Natural killer cell (primary cell): Measurements from ENCODE around the gene FHDC1. TPM values are rescaled to one million over a fixed set of nuclear protein-coding genes. Genes with fewer than 3 reads are reported as not detected.

Experiments
- ATAC-seq, 3 donors: fragments of 150-1000 bp in 2 of 3; fragments of 200-7000 bp in 1 of 3; cut with Tn5 transposase; 1 replicate in 1 of 3; 2 replicates in 2 of 3; pipeline ENCODE4 v1.10.0; 2021; ENCODE audit warnings: mild to moderate bottlenecking in 2 of 3, moderate library complexity in 2 of 3
- DNase-seq, 2 donors: peaks; one replicate each; pipeline versions ENCODE4 v3.0.0 to v3.0.0-alpha.2; 2013 to 2021; ENCODE audit warnings: mixed read lengths in 1 of 2
- H3K27ac ChIP-seq: one replicate; pipeline ENCODE4 v1.5.1; 2013; ENCODE audit warnings: mild to moderate bottlenecking, low read length
- H3K27me3 ChIP-seq: one replicate; pipeline ENCODE4 v1.6.1; 2013; ENCODE audit warnings: low read length; ENCODE audit not compliant: control insufficient read depth, insufficient read depth
- H3K36me3 ChIP-seq: one replicate; pipeline ENCODE4 v1.6.1; 2013; ENCODE audit warnings: low read length; ENCODE audit not compliant: control insufficient read depth, insufficient read depth
- H3K4me1 ChIP-seq: one replicate; pipeline ENCODE4 v1.6.1; 2013; ENCODE audit warnings: low read length; ENCODE audit not compliant: control insufficient read depth, insufficient read depth
- H3K4me3 ChIP-seq: one replicate; pipeline ENCODE4 v1.5.1; 2013; ENCODE audit warnings: low read length
- H3K9me3 ChIP-seq: one replicate; pipeline ENCODE4 v1.6.1; 2013; ENCODE audit warnings: low read length; ENCODE audit not compliant: control insufficient read depth, insufficient read depth
- H3K27ac Mint-ChIP-seq, 2 donors: one replicate each; pipeline ENCODE4 v1.8.0; 2022; ENCODE audit warnings: mild to moderate bottlenecking in 2 of 2, mixed read lengths in 2 of 2, moderate library complexity in 1 of 2
- H3K27me3 Mint-ChIP-seq, 2 donors: one replicate each; pipeline ENCODE4 v1.8.0; 2022; ENCODE audit warnings: low read depth in 2 of 2, mixed read lengths in 2 of 2
- H3K36me3 Mint-ChIP-seq: one replicate; pipeline ENCODE4 v1.8.0; 2022; ENCODE audit warnings: mixed read lengths
- H3K4me1 Mint-ChIP-seq, 2 donors: one replicate each; pipeline ENCODE4 v1.8.0; 2022; ENCODE audit warnings: mixed read lengths in 2 of 2
- H3K4me3 Mint-ChIP-seq: one replicate; pipeline ENCODE4 v1.8.0; 2022; ENCODE audit warnings: mild to moderate bottlenecking, moderate library complexity, mixed read lengths
- H3K9me3 Mint-ChIP-seq, 2 donors: one replicate each; pipeline ENCODE4 v1.8.0; 2022; ENCODE audit warnings: mixed read lengths in 2 of 2
- WGBS: methylation state at CpG from one replicate; pipeline ENCODE4 v1.1.7; 2013; ENCODE audit warnings: missing lambda C conversion rate; ENCODE audit not compliant: insufficient coverage; 5-methylcytosine and 5-hydroxymethylcytosine counted together
- intact Hi-C: fragments of 100-400 bp; cut with micrococcal nuclease; formaldehyde crosslinking; loops from one replicate; pipeline ENCODE4 v1.14.2; 2022
- total RNA-seq, 4 donors: library from RNA; stranded (reverse); fragments of 120-200 nt in 1 of 4; gene quantifications; one replicate each; pipeline versions ENCODE4 v1.2.3 to v1.2.4, GENCODE V29; 2013 to 2022
- TF ChIP-seq, protein P1 (sequence below): fragments of 200-600 bp; IDR thresholded peaks from one replicate; pipeline ENCODE4 v1.8.0; 2022; ENCODE audit warnings: antibody characterized with exemption

The FHDC1 gene
- total RNA-seq, 3 donors from 2014 or later (not counting 1 experiment from before 2014, with no cell fraction given) = 0.10 to 0.23 (median 0.16) TPM

DNA sequence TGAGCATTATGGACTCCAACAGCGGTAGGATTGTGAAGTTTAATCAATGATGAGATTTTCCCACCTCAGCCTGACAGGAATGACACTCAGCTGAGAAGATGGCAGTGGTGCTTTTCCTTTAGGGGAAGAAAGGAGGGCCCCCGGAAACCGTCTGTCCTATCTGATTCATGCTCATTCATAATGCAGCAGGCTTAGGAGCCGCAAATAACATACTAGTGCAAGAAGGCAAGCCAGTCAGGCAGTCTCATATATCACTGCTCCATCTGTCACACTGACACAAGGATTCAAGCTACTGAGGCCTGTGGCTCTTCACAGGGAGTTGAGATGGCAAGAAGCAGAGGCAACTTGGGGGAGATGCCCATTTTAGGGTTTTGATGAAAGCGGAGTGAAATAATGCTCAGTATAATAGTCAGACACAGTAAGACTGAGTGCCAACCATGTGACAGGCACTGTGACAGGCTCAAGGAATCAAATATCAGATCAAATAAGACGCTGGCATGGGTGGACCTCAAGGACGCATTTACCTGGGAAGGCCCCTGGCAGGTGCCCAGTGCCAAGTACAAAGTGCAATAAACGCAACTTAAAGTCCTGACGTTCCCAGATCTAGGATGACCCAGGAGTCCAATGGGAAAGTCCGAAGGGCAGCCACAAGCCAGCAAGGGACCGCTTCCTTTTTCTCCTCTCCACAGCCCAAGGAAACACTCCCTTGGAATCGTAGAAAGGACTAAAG is 63.4 kb downstream of the FHDC1 start:
- intact Hi-C loops = no loop called here
- WGBS = 89% methylated on average over 12 of the region's 12 CpGs
- Mint-ChIP-seq H3K27me3 (peaks cover 0 to 9% of the 10 kb centered on the region in 2 donors), H3K4me3 (no peak overlapping the region), H3K36me3 (no peaks in the 10 kb centered on the region), H3K27ac (no peak overlapping the region), H3K4me1 (peaks cover 7 to 9% of the 10 kb centered on the region in 2 donors), H3K9me3 (no peaks in the 10 kb centered on the region)
- Histone ChIP-seq H3K9me3 (no peaks in the 10 kb centered on the region), H3K27ac (no peak overlapping the region), H3K4me1 (peaks cover 6% of the 10 kb centered on the region), H3K4me3 (no peak overlapping the region), H3K27me3 (no peaks in the 10 kb centered on the region), H3K36me3 (no peaks in the 10 kb centered on the region)
- DNase-seq = no peak
- no peak for ATAC-seq
- TF ChIP-seq, protein P1, sequence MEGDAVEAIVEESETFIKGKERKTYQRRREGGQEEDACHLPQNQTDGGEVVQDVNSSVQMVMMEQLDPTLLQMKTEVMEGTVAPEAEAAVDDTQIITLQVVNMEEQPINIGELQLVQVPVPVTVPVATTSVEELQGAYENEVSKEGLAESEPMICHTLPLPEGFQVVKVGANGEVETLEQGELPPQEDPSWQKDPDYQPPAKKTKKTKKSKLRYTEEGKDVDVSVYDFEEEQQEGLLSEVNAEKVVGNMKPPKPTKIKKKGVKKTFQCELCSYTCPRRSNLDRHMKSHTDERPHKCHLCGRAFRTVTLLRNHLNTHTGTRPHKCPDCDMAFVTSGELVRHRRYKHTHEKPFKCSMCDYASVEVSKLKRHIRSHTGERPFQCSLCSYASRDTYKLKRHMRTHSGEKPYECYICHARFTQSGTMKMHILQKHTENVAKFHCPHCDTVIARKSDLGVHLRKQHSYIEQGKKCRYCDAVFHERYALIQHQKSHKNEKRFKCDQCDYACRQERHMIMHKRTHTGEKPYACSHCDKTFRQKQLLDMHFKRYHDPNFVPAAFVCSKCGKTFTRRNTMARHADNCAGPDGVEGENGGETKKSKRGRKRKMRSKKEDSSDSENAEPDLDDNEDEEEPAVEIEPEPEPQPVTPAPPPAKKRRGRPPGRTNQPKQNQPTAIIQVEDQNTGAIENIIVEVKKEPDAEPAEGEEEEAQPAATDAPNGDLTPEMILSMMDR = no peak

DNA sequence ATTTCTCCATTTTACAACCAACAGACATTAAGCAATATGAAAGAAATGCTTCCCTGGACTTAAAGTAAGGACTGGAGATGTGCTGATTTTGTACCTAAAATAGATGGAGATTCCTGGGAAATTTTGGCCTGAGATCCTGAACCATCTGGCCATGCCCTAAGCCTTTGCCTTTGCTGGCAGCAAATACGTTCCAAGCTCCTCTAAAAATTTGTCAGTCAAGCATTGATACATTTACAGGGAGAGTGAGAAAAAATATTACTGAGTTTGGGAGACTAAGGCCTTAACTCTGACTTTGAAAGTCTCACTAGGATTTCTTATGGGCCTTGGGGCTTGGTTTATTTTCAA is 63.9 kb downstream of the FHDC1 start:
- no peaks in the 10 kb centered on the region for H3K36me3 Mint-ChIP-seq
- Histone ChIP-seq H3K4me3 (no peak overlapping the region), H3K27me3 (no peaks in the 10 kb centered on the region), H3K36me3 (no peaks in the 10 kb centered on the region), H3K4me1 (peaks cover 6% of the 10 kb centered on the region), H3K27ac (no peak overlapping the region), H3K9me3 (no peaks in the 10 kb centered on the region)
- TF ChIP-seq, protein P1 = no peak
- peaks cover 0 to 9% of the 10 kb centered on the region in 2 donors for H3K27me3 Mint-ChIP-seq
- H3K4me1 Mint-ChIP-seq = peaks cover 8 to 10% of the 10 kb centered on the region in 2 donors
- no peak for ATAC-seq
- H3K27ac Mint-ChIP-seq = no peak overlapping the region
- intact Hi-C loops = no loop called here
- WGBS = 64% methylated on average over 1 of the region's 1 CpG
- no peaks in the 10 kb centered on the region for H3K9me3 Mint-ChIP-seq
- no peak for DNase-seq
- no peak overlapping the region for H3K4me3 Mint-ChIP-seq

DNA sequence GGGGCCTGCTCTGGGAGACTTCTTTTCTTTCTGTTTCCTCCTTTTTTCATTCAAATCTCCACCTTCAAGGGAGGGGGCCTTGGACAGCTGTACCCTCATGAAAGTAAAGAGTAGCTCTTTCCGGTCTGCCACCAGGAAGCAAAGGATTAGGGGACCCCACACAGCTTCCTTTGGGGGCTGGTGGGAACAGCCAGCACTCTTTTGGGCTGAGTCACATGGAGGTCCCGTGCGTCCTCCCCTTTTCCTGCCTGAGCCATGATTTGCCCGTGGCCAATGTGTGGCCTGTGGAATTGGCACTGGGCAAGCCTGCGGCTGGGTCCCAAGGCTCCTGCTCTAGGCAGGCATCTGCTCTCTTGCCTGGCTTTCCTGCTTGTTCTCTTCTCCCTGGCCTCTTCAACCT is 65.5 kb downstream of the FHDC1 start:
- no peak overlapping the region for H3K27ac ChIP-seq
- Mint-ChIP-seq H3K4me3 (no peak overlapping the region), H3K9me3 (no peaks in the 10 kb centered on the region), H3K27ac (no peak overlapping the region), H3K27me3 (peaks cover 0 to 5% of the 10 kb centered on the region in 2 donors), H3K36me3 (no peaks in the 10 kb centered on the region), H3K4me1 (peaks cover 15 to 17% of the 10 kb centered on the region in 2 donors)
- 75% methylated on average over 5 of the region's 5 CpGs for WGBS
- no peaks in the 10 kb centered on the region for H3K9me3 ChIP-seq
- peaks cover 9% of the 10 kb centered on the region for H3K4me1 ChIP-seq
- no peaks in the 10 kb centered on the region for H3K36me3 ChIP-seq
- H3K27me3 ChIP-seq = no peaks in the 10 kb centered on the region
- no peak for ATAC-seq
- no peak for DNase-seq
- intact Hi-C loops = no loop called here
- H3K4me3 ChIP-seq = no peak overlapping the region
- TF ChIP-seq, protein P1 = no peak

DNA sequence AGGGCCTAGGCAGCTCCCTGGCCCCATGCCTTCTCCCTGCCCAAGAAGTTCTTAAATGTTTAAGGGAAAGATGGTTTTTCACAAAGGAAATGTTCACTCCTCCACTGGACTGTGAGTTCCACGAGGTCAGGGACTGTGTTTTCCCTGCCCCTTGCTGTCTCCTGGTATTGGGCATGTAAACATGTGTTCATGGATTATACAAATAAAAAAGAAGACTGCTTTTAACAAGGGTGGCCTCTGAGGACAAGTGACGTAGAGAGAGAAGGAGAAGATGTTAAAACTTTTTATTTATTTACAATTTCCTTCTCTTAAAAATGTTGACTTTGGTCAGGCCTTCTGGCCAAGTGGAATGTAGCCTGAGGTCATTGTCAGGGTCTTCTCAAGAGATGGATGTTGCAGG is 66.0 kb downstream of the FHDC1 start:
- Mint-ChIP-seq H3K4me1 (peaks cover 17 to 21% of the 10 kb centered on the region in 2 donors), H3K4me3 (no peak overlapping the region), H3K36me3 (no peaks in the 10 kb centered on the region), H3K9me3 (no peaks in the 10 kb centered on the region), H3K27ac (no peak overlapping the region), H3K27me3 (peaks cover 0 to 3% of the 10 kb centered on the region in 2 donors)
- Histone ChIP-seq H3K9me3 (no peaks in the 10 kb centered on the region), H3K27me3 (no peaks in the 10 kb centered on the region), H3K4me1 (peaks cover 6% of the 10 kb centered on the region), H3K4me3 (no peak overlapping the region), H3K27ac (no peak overlapping the region), H3K36me3 (no peaks in the 10 kb centered on the region)
- no peak for ATAC-seq
- intact Hi-C loops = no loop called here
- WGBS = 88% methylated on average over 1 of the region's 2 CpGs
- TF ChIP-seq, protein P1 = no peak
- no peak for DNase-seq
